ELR (cell line): Measurements from ENCODE around the gene PLEKHG4B.
A peak's percentile ranks its signal among the peaks of the same experiment; 100 is the strongest.
"Not testable (repeated sequence)": the region's sequence is repeated elsewhere in the genome, so short reads cannot be mapped to it uniquely, and the experiment has no call there.

Source experiments
- DNase-seq: peaks from one replicate; pipeline ENCODE4 v3.0.0-alpha.2; 2015; ENCODE audit warnings: low read depth

Gene PLEKHG4B

GRCh38 chr5:91556-92263 is at the start of gene PLEKHG4B:
Gene PLEKHG4B (plus strand): TSS chr5:92168. CDS start chr5:92232, 64 bp downstream.
- DNase-seq = no peak

GRCh38 chr5:42250-42649 is 49.7 kb upstream of the PLEKHG4B start:
- DNase-seq = peak; percentile 50

GRCh38 chr5:48192-48591 is 43.8 kb upstream of the PLEKHG4B start:
- no peak for DNase-seq

GRCh38 chr5:49530-49929 is 42.4 kb upstream of the PLEKHG4B start:
- DNase-seq = not testable (repeated sequence)

GRCh38 chr5:49953-50544 is 41.9 kb upstream of the PLEKHG4B start:
- DNase-seq = no peak

GRCh38 chr5:50724-51499 is 41.1 kb upstream of the PLEKHG4B start:
- DNase-seq = no peak

GRCh38 chr5:51500-51823 is 40.5 kb upstream of the PLEKHG4B start:
- no peak for DNase-seq

- DNase-seq = peak; percentile 46
Measured at GRCh38 chr5:53381-54174, 38.4 kb upstream of the PLEKHG4B start.

GRCh38 chr5:54175-54730 is 37.7 kb upstream of the PLEKHG4B start:
- no peak for DNase-seq

- DNase-seq = no peak
Measured at GRCh38 chr5:54876-55569, 36.9 kb upstream of the PLEKHG4B start.

- DNase-seq = peak; percentile 50
Measured at GRCh38 chr5:56561-57290, 35.2 kb upstream of the PLEKHG4B start.

- DNase-seq = not testable (repeated sequence)
Measured at GRCh38 chr5:60250-60649, 31.7 kb upstream of the PLEKHG4B start.

- no peak for DNase-seq
Measured at GRCh38 chr5:70440-70839, 21.5 kb upstream of the PLEKHG4B start.

- not testable (repeated sequence) for DNase-seq
Measured at GRCh38 chr5:72316-73180, 19.4 kb upstream of the PLEKHG4B start.

GRCh38 chr5:73181-73447 is 18.9 kb upstream of the PLEKHG4B start:
- not testable (repeated sequence) for DNase-seq

- no peak for DNase-seq
Measured at GRCh38 chr5:73768-74502, 18.0 kb upstream of the PLEKHG4B start.

- DNase-seq = no peak
Measured at GRCh38 chr5:74503-75109, 17.4 kb upstream of the PLEKHG4B start.

- DNase-seq = no peak
Measured at GRCh38 chr5:75331-76320, 16.3 kb upstream of the PLEKHG4B start.
